Stimulated activated effector memory CD8-positive, alpha-beta T cell treated with anti-CD3 and anti-CD28 coated beads, Interleukin-12 subunit alpha, Interleukin-12 subunit beta, amount 100 ng/mL, for 72 hours (primary cell): Measurements from ENCODE around the gene RRAS.

ENCODE experiments used
- ATAC-seq: fragments of 150-1000 bp; cut with Tn5 transposase; 2 replicates; pipeline ENCODE4 v1.10.0; 2021
- DNase-seq, 2 donors: peaks; one replicate each; pipeline ENCODE4 v3.0.0; 2021 to 2022; ENCODE audit warnings: low spot score in 2 of 2
- H3K27ac Mint-ChIP-seq: one replicate; pipeline ENCODE4 v1.8.0; 2022; ENCODE audit warnings: mild to moderate bottlenecking, mixed read lengths
- H3K36me3 Mint-ChIP-seq: one replicate; pipeline ENCODE4 v1.8.0; 2022; ENCODE audit warnings: mild to moderate bottlenecking, mixed read lengths
- H3K4me1 Mint-ChIP-seq: one replicate; pipeline ENCODE4 v1.8.0; 2022; ENCODE audit warnings: mixed read lengths
- H3K4me3 Mint-ChIP-seq: one replicate; pipeline ENCODE4 v1.8.0; 2022; ENCODE audit warnings: mild to moderate bottlenecking, mixed read lengths
- H3K9me3 Mint-ChIP-seq: one replicate; pipeline ENCODE4 v1.8.0; 2022; ENCODE audit warnings: mixed read lengths

RRAS gene

GRCh38 chr19:49640113-49640898 is at the start of gene RRAS:
TSS of gene RRAS (minus strand) at chr19:49640143. CDS start at chr19:49640098, 45 bp downstream.
- peak within 1 kb of the TSS; percentile 99 for H3K27ac Mint-ChIP-seq
- H3K4me1 Mint-ChIP-seq = peaks cover 74% of the 10 kb centered on the region
- peak within 1 kb of the TSS; percentile 99 for H3K4me3 Mint-ChIP-seq

GRCh38 chr19:49689133-49690078 is 49.5 kb upstream of the RRAS start, which contains the start of gene ADM5:
TSS of gene ADM5 (plus strand) at chr19:49689594. CDS start at chr19:49689838, 244 bp downstream.
- Mint-ChIP-seq H3K9me3 (no peaks in the 10 kb centered on the region), H3K4me3 (peak within 1 kb of the TSS; percentile 71), H3K27ac (peak within 1 kb of the TSS; percentile 70), H3K36me3 (peaks cover 71% of the 10 kb centered on the region), H3K4me1 (peaks cover 36% of the 10 kb centered on the region)
- DNase-seq = no peak
- ATAC-seq = peak; percentile 23

More at GRCh38 chr19:49640113-49640898, at the start of gene RRAS:
- DNase-seq (peak; percentile 97 to 100), ATAC-seq (peak; percentile 79)
- Mint-ChIP-seq H3K36me3 (peaks cover 61% of the 10 kb centered on the region), H3K9me3 (no peaks in the 10 kb centered on the region)

- DNase-seq (no peak), ATAC-seq (no peak)
- peaks cover 43% of the 10 kb centered on the region for H3K4me1 Mint-ChIP-seq
- peaks cover 79% of the 10 kb centered on the region for H3K36me3 Mint-ChIP-seq
- H3K27ac Mint-ChIP-seq = no peak overlapping the region
- H3K9me3 Mint-ChIP-seq = no peaks in the 10 kb centered on the region
- no peak overlapping the region for H3K4me3 Mint-ChIP-seq
Measured at GRCh38 chr19:49688531-49689132, 48.7 kb upstream of the RRAS start.

GRCh38 chr19:49687566-49688316 is 47.8 kb upstream of the RRAS start:
- no peak overlapping the region for H3K27ac Mint-ChIP-seq
- ATAC-seq = no peak
- peaks cover 87% of the 10 kb centered on the region for H3K36me3 Mint-ChIP-seq
- peaks cover 43% of the 10 kb centered on the region for H3K4me1 Mint-ChIP-seq
- H3K4me3 Mint-ChIP-seq = no peak overlapping the region
- DNase-seq = no peak
- H3K9me3 Mint-ChIP-seq = no peaks in the 10 kb centered on the region

GRCh38 chr19:49687150-49687549 is 47.2 kb upstream of the RRAS start:
- Mint-ChIP-seq H3K27ac (no peak overlapping the region), H3K4me3 (no peak overlapping the region), H3K36me3 (peaks cover 90% of the 10 kb centered on the region), H3K4me1 (peaks cover 48% of the 10 kb centered on the region), H3K9me3 (no peaks in the 10 kb centered on the region)
- DNase-seq (no peak), ATAC-seq (no peak)

- no peak for DNase-seq
- H3K9me3 Mint-ChIP-seq = no peaks in the 10 kb centered on the region
- H3K27ac Mint-ChIP-seq = no peak overlapping the region
- H3K36me3 Mint-ChIP-seq = peaks cover 90% of the 10 kb centered on the region
- H3K4me3 Mint-ChIP-seq = no peak overlapping the region
- ATAC-seq = no peak
- H3K4me1 Mint-ChIP-seq = peaks cover 53% of the 10 kb centered on the region
Measured at GRCh38 chr19:49686503-49687088, 46.7 kb upstream of the RRAS start.

- Mint-ChIP-seq H3K27ac (peak overlapping the region; percentile 70), H3K9me3 (no peaks in the 10 kb centered on the region), H3K4me1 (peaks cover 51% of the 10 kb centered on the region), H3K4me3 (no peak overlapping the region), H3K36me3 (peaks cover 94% of the 10 kb centered on the region)
- no peak for ATAC-seq
- no peak for DNase-seq
Measured at GRCh38 chr19:49685845-49686332, 45.9 kb upstream of the RRAS start.

GRCh38 chr19:49684983-49685553 is 45.1 kb upstream of the RRAS start:
- no peaks in the 10 kb centered on the region for H3K9me3 Mint-ChIP-seq
- ATAC-seq (no peak), DNase-seq (no peak)
- peaks cover 51% of the 10 kb centered on the region for H3K4me1 Mint-ChIP-seq
- H3K36me3 Mint-ChIP-seq = peaks cover 94% of the 10 kb centered on the region
- H3K27ac Mint-ChIP-seq = no peak overlapping the region
- no peak overlapping the region for H3K4me3 Mint-ChIP-seq

- peaks cover 94% of the 10 kb centered on the region for H3K36me3 Mint-ChIP-seq
- H3K4me3 Mint-ChIP-seq = no peak overlapping the region
- no peak overlapping the region for H3K27ac Mint-ChIP-seq
Measured at GRCh38 chr19:49684251-49684982, 44.5 kb upstream of the RRAS start.

GRCh38 chr19:49683814-49684250 is 43.9 kb upstream of the RRAS start:
- ATAC-seq = no peak
- H3K4me3 Mint-ChIP-seq = no peak overlapping the region
- H3K4me1 Mint-ChIP-seq = peaks cover 52% of the 10 kb centered on the region
- peak overlapping the region; percentile 26 for H3K27ac Mint-ChIP-seq
- no peaks in the 10 kb centered on the region for H3K9me3 Mint-ChIP-seq
- peaks cover 92% of the 10 kb centered on the region for H3K36me3 Mint-ChIP-seq
- no peak for DNase-seq

More at GRCh38 chr19:49684251-49684982, 44.5 kb upstream of the RRAS start:
- peaks cover 51% of the 10 kb centered on the region for H3K4me1 Mint-ChIP-seq
- ATAC-seq = no peak
- H3K9me3 Mint-ChIP-seq = no peaks in the 10 kb centered on the region
- no peak for DNase-seq

- DNase-seq (no peak), ATAC-seq (no peak)
- no peak overlapping the region for H3K27ac Mint-ChIP-seq
- peaks cover 59% of the 10 kb centered on the region for H3K4me1 Mint-ChIP-seq
- H3K9me3 Mint-ChIP-seq = no peaks in the 10 kb centered on the region
- H3K4me3 Mint-ChIP-seq = peak overlapping the region; percentile 19
- peaks cover 94% of the 10 kb centered on the region for H3K36me3 Mint-ChIP-seq
Measured at GRCh38 chr19:49682274-49682673, 42.3 kb upstream of the RRAS start.

GRCh38 chr19:49681830-49682229 is 41.9 kb upstream of the RRAS start:
- H3K27ac Mint-ChIP-seq = no peak overlapping the region
- H3K4me3 Mint-ChIP-seq = peak overlapping the region; percentile 19

More at GRCh38 chr19:49681830-49682229, 41.9 kb upstream of the RRAS start:
- peaks cover 59% of the 10 kb centered on the region for H3K4me1 Mint-ChIP-seq
- DNase-seq (no peak), ATAC-seq (no peak)
- H3K9me3 Mint-ChIP-seq = no peaks in the 10 kb centered on the region
- peaks cover 94% of the 10 kb centered on the region for H3K36me3 Mint-ChIP-seq
